Dendritic cell treated with granulocyte-macrophage colony-stimulating factor and Interleukin-4, amounts not matched to agents 40 ng/mL and 50 ng/mL, for 4 days (primary cell): Measurements from ENCODE around the gene CSRP1.

Experiments used
- H3K27ac Mint-ChIP-seq: one replicate; pipeline ENCODE4 v1.8.0; 2022; ENCODE audit warnings: mild to moderate bottlenecking, mixed read lengths
- H3K27me3 Mint-ChIP-seq: one replicate; pipeline ENCODE4 v1.8.0; 2022; ENCODE audit warnings: mild to moderate bottlenecking, mixed read lengths
- H3K36me3 Mint-ChIP-seq: one replicate; pipeline ENCODE4 v1.8.0; 2022; ENCODE audit warnings: low read depth, mixed read lengths
- H3K4me1 Mint-ChIP-seq: one replicate; pipeline ENCODE4 v1.8.0; 2022; ENCODE audit warnings: low read depth, mixed read lengths
- H3K4me3 Mint-ChIP-seq: one replicate; pipeline ENCODE4 v1.8.0; 2022; ENCODE audit warnings: mild to moderate bottlenecking, moderate library complexity, mixed read lengths
- H3K9me3 Mint-ChIP-seq: one replicate; pipeline ENCODE4 v1.8.0; 2022; ENCODE audit warnings: mixed read lengths
- intact Hi-C: fragments of 100-400 bp; cut with micrococcal nuclease; formaldehyde crosslinking; loops from one replicate; pipeline ENCODE4 v1.15.0; 2022

CSRP1 gene

GRCh38 chr1:201513498-201514243 lies 6.7 kb upstream of the CSRP1 start:
- no peaks in the 10 kb centered on the region for H3K9me3 Mint-ChIP-seq
- intact Hi-C loops, result loop anchor here (1.0 kb wide), 2 partner anchors 31 to 65 kb away; no protein-coding TSS in a partner anchor

GRCh38 chr1:201511941-201512539 lies 5.1 kb upstream of the CSRP1 start:
- intact Hi-C loops, result no loop called here
- H3K27me3 Mint-ChIP-seq, result no peaks in the 10 kb centered on the region
- peak overlapping the region; percentile 79 for H3K27ac Mint-ChIP-seq
- H3K9me3 Mint-ChIP-seq, result no peaks in the 10 kb centered on the region
- H3K4me1 Mint-ChIP-seq, result peaks cover 39% of the 10 kb centered on the region
- peaks cover 22% of the 10 kb centered on the region for H3K36me3 Mint-ChIP-seq
- no peak overlapping the region for H3K4me3 Mint-ChIP-seq

More at GRCh38 chr1:201513498-201514243, 6.7 kb upstream of the CSRP1 start:
- H3K36me3 Mint-ChIP-seq, result peaks cover 22% of the 10 kb centered on the region
- H3K4me3 Mint-ChIP-seq, result no peak overlapping the region
- H3K27ac Mint-ChIP-seq, result no peak overlapping the region
- H3K4me1 Mint-ChIP-seq, result peaks cover 36% of the 10 kb centered on the region
- H3K27me3 Mint-ChIP-seq, result no peaks in the 10 kb centered on the region

GRCh38 chr1:201511396-201511940 lies 4.5 kb upstream of the CSRP1 start:
- Mint-ChIP-seq H3K4me3 (no peak overlapping the region), H3K36me3 (peaks cover 24% of the 10 kb centered on the region), H3K9me3 (no peaks in the 10 kb centered on the region), H3K27ac (peak overlapping the region; percentile 79), H3K27me3 (no peaks in the 10 kb centered on the region), H3K4me1 (peaks cover 40% of the 10 kb centered on the region)
- intact Hi-C loops, result no loop called here

GRCh38 chr1:201510734-201511133 lies 3.8 kb upstream of the CSRP1 start:
- intact Hi-C loops, result no loop called here
- no peak overlapping the region for H3K4me3 Mint-ChIP-seq
- H3K36me3 Mint-ChIP-seq, result peaks cover 26% of the 10 kb centered on the region
- H3K27me3 Mint-ChIP-seq, result no peaks in the 10 kb centered on the region
- H3K4me1 Mint-ChIP-seq, result peaks cover 47% of the 10 kb centered on the region
- H3K27ac Mint-ChIP-seq, result no peak overlapping the region
- H3K9me3 Mint-ChIP-seq, result no peaks in the 10 kb centered on the region

GRCh38 chr1:201509601-201510374 lies 2.9 kb upstream of the CSRP1 start:
- Mint-ChIP-seq H3K4me3 (no peak overlapping the region), H3K4me1 (peaks cover 56% of the 10 kb centered on the region), H3K27ac (no peak overlapping the region), H3K36me3 (peaks cover 18% of the 10 kb centered on the region), H3K9me3 (no peaks in the 10 kb centered on the region), H3K27me3 (no peaks in the 10 kb centered on the region)
- intact Hi-C loops, result no loop called here

GRCh38 chr1:201508809-201509208 lies 1.9 kb upstream of the CSRP1 start:
- Mint-ChIP-seq H3K27ac (no peak overlapping the region), H3K9me3 (no peaks in the 10 kb centered on the region), H3K4me3 (no peak overlapping the region), H3K27me3 (no peaks in the 10 kb centered on the region), H3K36me3 (peaks cover 14% of the 10 kb centered on the region), H3K4me1 (peaks cover 57% of the 10 kb centered on the region)
- intact Hi-C loops, result no loop called here

- H3K27me3 Mint-ChIP-seq, result no peaks in the 10 kb centered on the region
- intact Hi-C loops, result loop anchor here (2.0 kb wide), 1 partner anchor 19 kb away; no protein-coding TSS in a partner anchor
- H3K4me3 Mint-ChIP-seq, result peak overlapping the region; percentile 88
- H3K36me3 Mint-ChIP-seq, result peaks cover 28% of the 10 kb centered on the region
- H3K4me1 Mint-ChIP-seq, result peaks cover 68% of the 10 kb centered on the region
- no peaks in the 10 kb centered on the region for H3K9me3 Mint-ChIP-seq
- H3K27ac Mint-ChIP-seq, result peak overlapping the region; percentile 77
Measured at GRCh38 chr1:201507360-201507675, 395 bp upstream of the CSRP1 start.

GRCh38 chr1:201506092-201506491 lies 831 bp downstream of the CSRP1 start:
- Mint-ChIP-seq H3K36me3 (peaks cover 34% of the 10 kb centered on the region), H3K4me1 (peaks cover 68% of the 10 kb centered on the region), H3K4me3 (peak overlapping the region; percentile 88), H3K9me3 (no peaks in the 10 kb centered on the region), H3K27ac (peak overlapping the region; percentile 77), H3K27me3 (no peaks in the 10 kb centered on the region)
- intact Hi-C loops, result loop anchor here (2.0 kb wide), 1 partner anchor 17 kb away; no protein-coding TSS in a partner anchor

- peaks cover 35% of the 10 kb centered on the region for H3K36me3 Mint-ChIP-seq
- H3K9me3 Mint-ChIP-seq, result no peaks in the 10 kb centered on the region
- peak overlapping the region; percentile 77 for H3K27ac Mint-ChIP-seq
- peak overlapping the region; percentile 88 for H3K4me3 Mint-ChIP-seq
- intact Hi-C loops, result no loop called here
- H3K4me1 Mint-ChIP-seq, result peaks cover 74% of the 10 kb centered on the region
- no peaks in the 10 kb centered on the region for H3K27me3 Mint-ChIP-seq
Measured at GRCh38 chr1:201505503-201505890, 1.4 kb downstream of the CSRP1 start.

- Mint-ChIP-seq H3K36me3 (peaks cover 37% of the 10 kb centered on the region), H3K9me3 (no peaks in the 10 kb centered on the region), H3K4me3 (peak overlapping the region; percentile 88), H3K27me3 (no peaks in the 10 kb centered on the region), H3K27ac (peak overlapping the region; percentile 77), H3K4me1 (peaks cover 77% of the 10 kb centered on the region)
- intact Hi-C loops, result no loop called here
Measured at GRCh38 chr1:201504799-201505502, 2.0 kb downstream of the CSRP1 start.

GRCh38 chr1:201504179-201504631 lies 2.7 kb downstream of the CSRP1 start:
- no peak overlapping the region for H3K27ac Mint-ChIP-seq
- intact Hi-C loops, result no loop called here

GRCh38 chr1:201503397-201504176 lies 3.3 kb downstream of the CSRP1 start:
- H3K27me3 Mint-ChIP-seq, result no peaks in the 10 kb centered on the region
- no peak overlapping the region for H3K27ac Mint-ChIP-seq
- H3K4me1 Mint-ChIP-seq, result peaks cover 77% of the 10 kb centered on the region
- intact Hi-C loops, result no loop called here
- H3K36me3 Mint-ChIP-seq, result peaks cover 44% of the 10 kb centered on the region
- H3K4me3 Mint-ChIP-seq, result no peak overlapping the region
- H3K9me3 Mint-ChIP-seq, result no peaks in the 10 kb centered on the region

More at GRCh38 chr1:201504179-201504631, 2.7 kb downstream of the CSRP1 start:
- Mint-ChIP-seq H3K9me3 (no peaks in the 10 kb centered on the region), H3K27me3 (no peaks in the 10 kb centered on the region), H3K4me1 (peaks cover 76% of the 10 kb centered on the region), H3K36me3 (peaks cover 37% of the 10 kb centered on the region), H3K4me3 (no peak overlapping the region)

GRCh38 chr1:201502511-201502857 lies 4.4 kb downstream of the CSRP1 start:
- Mint-ChIP-seq H3K27ac (no peak overlapping the region), H3K4me3 (no peak overlapping the region), H3K36me3 (peaks cover 55% of the 10 kb centered on the region), H3K4me1 (peaks cover 76% of the 10 kb centered on the region), H3K9me3 (no peaks in the 10 kb centered on the region), H3K27me3 (no peaks in the 10 kb centered on the region)
- intact Hi-C loops, result no loop called here
